NCI-H128 (cell line): ENCODE measurements around the gene HIPK2.
"Not testable (repeated sequence)": the region's sequence is repeated elsewhere in the genome, so short reads cannot be mapped to it uniquely, and the experiment has no call there.

Experiments
- DNase-seq: peaks from one replicate; lab custom pipeline; 2025; ENCODE audit not compliant: unreplicated experiment; lab: John Stamatoyannopoulos, UW

Gene HIPK2

DNA sequence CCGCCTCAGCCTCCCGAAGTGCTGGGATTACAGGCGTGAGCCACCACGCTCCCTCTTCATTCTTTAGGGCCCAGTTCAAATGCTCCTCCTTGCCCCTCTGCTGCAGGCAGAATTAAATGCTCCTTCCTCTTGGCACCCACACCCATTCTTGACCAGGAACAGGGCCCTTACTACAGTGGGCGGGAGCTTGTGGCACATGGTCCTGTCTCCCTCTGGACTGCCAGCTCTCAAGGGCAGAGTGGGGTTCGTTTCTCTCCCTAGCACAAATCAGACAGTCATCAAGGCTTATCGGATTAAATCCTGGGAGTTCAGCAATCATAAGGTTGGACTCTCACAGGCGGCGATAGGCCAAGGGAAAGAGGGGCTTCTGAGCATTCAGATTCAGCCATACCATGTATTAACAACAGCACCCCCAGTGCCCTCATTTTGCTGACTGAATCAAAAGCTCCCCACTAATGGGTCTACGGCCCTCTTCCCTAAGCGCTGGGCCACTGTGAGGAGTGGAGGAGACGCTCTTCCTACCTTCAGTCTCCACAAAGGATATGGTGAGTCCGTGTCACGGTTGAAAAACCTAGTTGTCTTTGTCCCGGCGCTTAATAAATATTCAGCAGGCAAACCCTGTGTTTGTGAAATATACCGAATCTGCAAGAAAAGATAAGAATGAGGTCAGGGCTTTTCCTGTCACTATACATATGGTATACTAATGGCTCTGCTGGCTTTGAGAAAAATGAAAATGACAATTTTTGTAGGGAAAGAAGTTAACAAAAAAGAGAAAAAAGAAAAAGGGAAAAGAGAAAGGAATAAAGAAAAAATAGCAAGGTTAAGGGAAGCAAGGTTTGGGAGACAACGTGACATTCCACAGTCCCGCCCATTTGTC is 146.9 kb downstream of the HIPK2 start:
- DNase-seq, result no peak

DNA sequence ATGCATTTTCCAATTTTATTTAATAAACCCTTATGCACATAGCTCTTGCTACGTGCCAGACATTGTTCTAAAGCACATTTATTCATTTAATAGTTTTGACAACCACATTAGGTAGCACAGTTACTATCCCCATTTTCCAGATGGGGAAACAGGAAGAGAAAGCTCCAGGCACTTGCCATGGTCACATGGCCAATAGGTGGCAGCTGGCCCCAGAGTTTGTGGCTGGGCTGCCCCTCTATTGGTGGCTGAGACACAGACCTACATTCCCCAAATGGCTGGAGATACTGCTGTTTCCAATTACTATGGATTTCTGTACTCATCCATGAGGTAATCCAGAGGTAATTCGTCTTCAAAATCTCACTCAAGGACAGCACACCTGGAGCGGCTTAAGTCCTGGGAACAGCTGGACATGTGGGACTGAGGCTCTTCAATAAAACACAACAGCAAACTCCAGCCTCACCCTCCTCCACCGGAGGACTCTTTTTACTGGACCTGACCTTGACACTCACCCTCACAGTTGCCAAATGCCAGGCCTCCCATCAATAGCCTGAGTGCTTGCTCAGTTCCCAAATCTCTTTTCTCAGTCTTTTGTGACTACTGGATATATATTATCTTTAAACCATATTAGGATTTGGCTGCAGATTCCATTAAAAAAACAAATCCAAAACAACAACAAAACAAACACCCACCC is 148.3 kb downstream of the HIPK2 start:
- no peak for DNase-seq

DNA sequence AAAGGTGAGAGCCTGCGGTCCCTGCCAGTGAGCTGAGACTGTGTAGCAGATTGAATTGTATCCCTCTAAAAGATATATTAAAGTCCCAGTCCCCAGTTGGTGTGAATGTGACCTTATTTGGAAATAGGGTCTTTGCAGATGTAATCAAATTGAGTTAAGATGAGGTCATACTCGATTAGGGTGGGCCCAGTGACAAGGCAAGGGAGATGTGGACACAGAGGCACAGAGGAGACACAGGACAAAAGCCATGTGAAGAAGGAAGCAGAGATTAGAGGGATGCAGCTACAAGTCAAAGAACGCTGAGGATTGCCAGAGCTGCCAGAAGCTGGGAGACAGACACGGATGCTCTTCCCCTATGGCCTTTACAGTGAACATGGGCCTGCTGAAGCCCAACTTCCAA is 150.0 kb downstream of the HIPK2 start:
- no peak for DNase-seq

DNA sequence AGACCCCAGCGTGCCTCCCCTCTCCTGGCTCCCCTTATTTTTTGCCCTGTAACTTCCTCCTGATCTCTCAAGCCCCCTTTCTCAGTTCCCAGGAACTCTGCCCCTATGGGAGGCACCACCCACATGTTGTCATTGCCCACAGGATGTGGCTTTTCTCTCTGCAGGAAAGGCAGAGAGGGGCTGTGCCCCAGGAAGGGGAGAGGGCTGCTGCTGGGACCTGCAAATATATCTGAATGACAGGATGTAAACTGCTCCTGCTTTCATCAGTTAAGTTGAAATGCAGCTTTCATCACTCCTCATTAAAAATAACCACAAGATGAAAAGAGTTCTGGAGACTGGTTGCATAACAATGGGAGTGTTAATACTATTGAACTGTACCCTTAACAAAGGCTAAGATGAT is 151.0 kb downstream of the HIPK2 start:
- DNase-seq, result no peak

DNA sequence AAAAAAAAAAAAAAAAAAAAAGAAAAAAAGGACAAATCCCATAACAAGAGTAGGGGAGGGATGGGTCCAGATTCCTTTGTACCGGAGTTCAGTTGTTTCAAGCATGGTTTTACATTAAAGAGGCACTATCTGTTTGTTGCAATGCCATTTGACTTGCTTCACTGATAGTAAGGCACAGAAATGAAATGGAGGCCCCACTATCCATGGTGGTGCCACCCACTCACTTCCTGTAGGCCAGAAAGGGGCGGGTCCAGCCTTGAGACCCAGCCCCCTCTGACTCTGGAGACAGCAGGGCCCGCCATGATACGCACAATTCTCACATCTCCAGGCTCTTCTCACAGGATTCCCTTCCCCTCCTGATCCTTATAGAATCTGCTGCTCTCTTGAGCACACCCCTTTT is 154.3 kb downstream of the HIPK2 start:
- no peak for DNase-seq

DNA sequence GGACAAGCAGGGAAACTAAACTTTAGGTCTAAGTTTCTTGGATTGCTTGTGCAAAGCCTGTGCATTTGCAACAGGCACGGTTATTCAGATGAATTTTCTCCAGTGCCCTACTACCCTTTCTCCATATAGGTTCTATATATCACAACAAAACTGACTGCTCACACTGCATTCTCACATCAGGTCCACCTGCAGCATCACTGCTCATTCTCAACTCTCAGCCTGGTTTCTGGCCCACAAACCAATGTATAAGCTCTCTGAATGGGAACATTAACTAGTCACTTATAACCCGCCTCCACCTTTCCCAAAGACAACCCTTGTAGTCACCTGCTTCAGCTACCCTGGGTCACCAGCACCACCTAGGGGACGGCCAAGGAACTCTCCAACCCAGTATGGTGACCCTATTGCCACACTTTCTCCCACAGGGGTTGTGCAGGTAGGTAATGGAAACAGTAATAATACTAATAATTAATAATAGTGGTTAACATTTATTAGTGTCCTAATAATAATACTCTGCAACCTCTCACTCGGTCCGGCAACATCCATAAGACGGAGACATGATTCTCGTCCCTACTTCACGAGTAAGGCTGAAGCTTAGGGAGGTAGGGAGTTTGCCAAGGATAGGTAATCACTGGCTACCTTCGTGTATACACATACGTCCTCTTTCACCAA is 157.0 kb downstream of the HIPK2 start:
- DNase-seq, result no peak

DNA sequence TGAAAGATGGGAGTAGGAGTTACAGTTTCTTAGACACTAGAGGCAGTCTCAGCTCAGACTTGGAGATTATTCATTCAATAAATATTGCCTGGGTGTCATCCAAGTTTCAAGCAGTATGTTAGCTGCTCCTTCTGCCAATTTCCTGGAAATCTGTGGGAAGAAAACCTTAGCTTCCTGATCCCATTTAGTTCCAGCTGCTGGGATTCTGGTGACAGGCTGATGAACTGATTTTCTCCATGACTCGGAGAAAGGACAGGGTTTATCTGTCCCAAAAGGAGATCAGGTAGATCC is 158.5 kb downstream of the HIPK2 start:
- no peak for DNase-seq

DNA sequence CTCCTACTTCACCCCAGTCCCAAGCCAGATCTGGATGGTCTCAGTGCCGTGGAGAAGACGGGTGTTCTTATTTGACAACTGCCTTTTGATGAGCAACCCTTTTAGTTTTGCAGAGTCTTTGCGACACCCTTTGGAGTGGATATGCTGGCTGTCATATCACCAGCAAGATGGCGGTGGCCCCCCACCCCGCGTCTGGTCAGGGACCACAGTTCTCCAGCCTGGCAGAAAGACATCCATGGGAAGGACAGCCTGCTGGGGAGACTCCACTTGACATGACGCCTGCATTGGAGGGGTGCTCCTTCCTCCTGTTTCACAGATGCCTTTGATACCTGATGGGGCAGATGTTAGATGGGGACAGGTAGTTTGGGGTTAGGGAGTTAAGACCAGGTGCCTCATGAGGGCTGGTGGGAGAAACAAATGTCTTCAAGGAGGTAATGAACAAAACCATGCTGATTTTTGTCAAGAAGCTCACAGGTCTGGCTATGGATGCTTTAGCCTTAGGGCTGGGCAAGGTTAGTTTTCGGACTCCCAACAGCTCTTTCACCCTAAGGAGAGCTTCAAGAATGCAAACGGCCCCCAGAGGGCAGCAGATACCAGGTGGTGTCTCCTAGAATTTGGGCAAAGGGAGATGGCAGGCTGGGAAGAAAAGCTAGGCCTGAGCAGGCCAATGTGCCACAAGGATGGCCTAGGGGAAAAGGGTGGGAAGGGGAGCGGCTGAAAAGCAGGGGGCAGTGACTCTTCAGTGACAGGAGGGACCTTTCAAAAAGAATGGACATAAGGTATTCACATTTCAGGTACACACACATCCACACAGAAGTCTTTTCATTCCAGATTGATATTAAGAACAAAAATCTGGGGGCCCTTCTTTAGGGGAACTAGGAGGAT is 159.1 kb downstream of the HIPK2 start:
- no peak for DNase-seq

DNA sequence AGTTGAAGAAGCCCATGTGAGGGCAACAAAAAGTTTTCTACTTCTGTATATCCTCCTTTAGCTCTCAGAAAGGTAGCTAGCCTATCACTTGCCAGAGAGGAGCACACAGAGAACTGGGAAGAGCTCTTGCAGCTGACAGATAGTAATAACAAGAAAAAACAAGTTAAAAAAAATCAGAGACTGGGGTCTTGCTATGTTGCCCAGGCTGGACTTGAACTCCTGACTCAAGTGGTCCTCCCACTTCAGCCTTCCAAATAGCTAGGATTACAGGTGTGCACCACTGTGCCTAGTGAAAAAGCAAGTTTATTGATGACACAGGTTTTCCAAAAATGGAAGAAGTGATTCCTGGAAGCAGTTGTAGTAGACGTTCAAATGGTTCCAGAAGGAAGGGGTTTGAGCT is 160.7 kb downstream of the HIPK2 start:
- no peak for DNase-seq

DNA sequence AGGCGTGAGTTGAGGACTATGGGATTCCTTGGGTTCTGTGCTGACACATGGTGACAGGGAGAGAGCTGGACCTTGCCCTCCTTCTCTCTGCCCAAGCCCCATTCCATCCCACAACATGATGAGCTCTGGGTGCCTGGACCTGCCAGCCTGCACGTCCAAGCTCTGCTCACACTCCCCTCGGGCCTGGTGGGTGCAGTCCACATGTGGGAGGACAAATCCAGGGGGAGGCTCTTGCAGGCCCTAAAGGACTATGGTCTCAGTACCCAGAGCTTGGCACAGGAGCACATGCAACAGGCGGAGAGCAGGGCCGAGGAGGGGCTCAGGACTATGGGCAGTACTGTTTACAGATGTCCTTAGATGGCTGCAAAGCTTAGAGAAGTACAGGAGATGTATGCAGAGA is 162.9 kb downstream of the HIPK2 start:
- DNase-seq, result no peak

DNA sequence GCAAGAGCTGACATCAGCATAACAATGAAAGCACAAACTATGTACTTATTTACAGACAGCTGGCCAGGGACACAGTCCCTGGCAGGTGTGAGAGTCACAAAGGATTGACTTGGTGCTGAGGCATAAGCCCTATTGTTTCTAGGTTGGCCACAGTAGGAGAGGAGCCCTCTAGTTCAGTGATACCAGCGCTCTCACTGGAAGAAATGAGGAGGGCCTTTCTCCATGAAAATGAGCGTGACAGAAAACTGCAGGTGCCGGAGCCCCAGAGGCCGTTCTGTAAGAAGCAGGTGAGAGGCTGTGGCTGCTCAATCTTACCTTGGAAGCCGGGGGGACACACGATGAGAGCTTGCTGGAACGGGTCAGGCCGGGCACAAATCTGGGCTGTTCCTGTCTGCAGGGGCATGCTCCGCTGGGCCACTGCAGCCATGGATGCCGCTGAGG is 163.8 kb downstream of the HIPK2 start:
- peak; percentile 61 for DNase-seq

DNA sequence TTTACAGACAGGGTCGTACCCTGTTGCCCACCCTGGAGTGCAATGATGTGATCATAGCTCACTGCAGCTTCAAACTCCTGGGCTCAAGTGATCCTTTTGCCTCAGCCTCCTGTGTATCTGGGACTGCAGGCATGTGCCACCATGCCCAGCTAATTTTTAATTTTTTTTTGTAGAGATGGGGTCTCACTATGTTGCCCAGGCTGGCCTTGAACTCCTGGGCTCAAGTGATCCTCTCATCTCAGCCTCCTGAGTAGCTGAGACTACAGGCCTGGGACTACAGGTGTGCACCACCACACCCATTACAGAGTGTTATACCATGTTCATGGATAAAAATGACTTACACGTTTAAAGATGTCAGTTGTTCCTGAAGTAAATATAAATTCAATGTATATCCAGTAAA is 166.2 kb downstream of the HIPK2 start:
- DNase-seq, result not testable (repeated sequence)

DNA sequence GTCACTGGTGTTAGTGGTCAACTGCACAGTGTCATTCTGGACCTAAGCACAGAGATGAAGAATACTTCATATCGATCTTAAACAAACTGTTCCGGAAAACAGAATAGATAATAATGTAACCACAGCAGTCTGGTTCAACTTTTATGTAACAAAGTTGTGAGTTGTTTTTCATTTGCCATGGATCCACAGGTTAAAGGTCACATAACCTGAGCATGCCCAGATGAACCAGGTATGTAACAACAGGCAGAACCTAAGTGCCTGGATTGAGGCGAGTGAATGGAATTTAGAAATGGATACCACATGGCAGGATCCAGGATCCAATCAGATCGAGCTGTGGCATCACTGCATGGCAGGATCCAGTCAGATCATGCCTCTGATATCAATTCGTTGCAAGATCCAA is 167.2 kb downstream of the HIPK2 start:
- DNase-seq, result no peak

DNA sequence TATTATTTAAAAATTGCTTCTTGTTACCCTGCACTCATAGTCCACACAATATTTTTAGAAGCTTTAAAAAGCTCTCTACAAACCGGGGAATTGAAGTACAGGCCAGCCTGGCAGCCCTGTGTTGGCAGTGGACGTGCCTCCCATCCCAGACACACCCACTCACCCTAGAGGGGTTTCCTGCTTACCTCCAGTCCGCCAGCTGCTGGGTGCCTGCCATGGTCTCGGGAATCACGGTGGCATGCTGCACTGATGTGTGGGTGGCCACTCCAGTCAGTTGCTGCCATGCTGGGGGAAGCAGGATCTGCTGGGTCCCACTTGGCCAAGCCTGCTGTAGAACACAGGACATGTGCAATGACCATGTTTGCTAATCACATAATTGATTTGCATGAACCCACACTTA is 173.9 kb downstream of the HIPK2 start:
- DNase-seq, result no peak

DNA sequence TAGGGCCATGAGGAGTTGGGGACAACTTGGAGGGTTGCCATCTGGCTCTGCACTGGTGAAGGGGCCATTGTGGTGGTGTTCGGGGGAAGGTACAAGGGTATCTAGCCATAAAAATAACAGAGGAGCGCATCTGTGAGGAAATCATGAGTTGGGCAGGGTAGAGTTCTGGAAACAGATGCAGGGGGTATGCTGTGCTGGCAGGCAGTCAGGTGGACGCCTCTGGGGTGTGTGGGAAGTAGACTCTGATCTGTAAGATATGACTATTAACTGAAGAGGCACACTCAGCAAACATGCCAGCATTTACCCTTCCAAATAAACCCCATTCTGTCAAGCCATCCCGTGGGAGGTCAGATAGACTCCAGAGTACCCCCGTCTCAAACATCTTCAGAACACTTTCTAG is 174.5 kb downstream of the HIPK2 start:
- no peak for DNase-seq

DNA sequence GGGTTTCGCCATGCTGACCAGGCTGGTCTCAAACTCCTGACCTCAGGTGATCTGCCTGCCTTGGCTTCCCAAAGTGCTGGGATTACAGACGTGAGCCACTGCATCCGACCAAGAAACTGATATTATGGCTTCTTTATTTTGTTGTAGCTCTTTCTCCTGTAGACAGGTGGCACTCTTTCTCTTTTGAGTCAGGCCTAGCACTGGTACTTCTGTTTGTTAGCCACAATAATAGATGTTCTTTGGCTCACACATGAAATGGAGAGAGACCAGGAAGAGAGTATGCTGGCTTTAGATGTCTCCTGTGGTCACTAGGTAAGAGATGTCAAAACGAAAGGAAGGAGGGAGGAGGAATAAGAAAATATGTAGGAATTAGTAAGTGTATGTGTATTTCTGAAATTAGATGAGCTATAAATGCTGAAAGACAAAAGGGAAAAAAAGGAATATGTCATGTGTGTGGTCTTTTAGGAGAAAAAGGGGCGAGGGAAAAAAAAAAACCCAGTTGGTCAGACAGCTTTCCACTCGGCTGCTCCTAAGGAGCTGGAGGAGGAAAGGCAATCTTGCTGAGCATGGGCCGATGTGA is 175.6 kb downstream of the HIPK2 start:
- no peak for DNase-seq

DNA sequence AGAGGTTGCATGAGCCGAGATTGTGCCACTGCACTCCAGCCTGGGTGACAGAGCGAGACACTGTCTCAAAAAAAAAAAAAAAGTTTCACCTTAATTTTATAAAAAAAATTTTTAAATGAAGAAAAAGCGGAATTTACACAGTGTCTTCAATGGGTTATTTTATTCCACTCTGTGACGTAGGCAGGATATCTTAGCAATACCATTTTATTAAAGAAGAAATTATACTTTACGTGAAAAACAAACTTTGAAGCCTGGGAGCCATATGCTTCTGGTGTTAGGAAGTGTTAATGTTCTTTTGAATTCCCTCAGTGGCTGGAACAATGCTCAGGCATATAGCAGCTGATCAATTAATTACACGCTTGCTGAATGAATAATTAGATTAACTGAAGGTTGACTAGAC is 176.6 kb downstream of the HIPK2 start:
- DNase-seq, result no peak

DNA sequence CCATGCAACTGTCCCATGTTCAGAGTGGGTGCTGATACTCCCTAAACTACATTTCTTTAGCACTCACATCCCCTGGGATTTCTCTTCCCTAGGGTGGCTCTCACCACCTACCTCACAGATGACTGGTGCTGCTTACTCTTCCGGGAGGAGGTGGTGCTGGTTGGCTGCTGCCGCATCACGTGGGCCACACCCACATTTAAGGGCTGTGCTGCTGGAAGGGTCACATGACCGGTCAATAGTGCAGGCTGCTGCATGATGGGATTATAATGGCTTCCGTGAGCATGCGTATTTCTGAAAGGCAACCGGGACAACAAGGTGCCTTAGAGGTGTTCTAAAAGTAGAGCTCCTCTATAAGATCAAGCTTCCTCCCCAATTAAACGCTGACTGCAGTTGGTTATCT is 177.5 kb downstream of the HIPK2 start:
- DNase-seq, result no peak

DNA sequence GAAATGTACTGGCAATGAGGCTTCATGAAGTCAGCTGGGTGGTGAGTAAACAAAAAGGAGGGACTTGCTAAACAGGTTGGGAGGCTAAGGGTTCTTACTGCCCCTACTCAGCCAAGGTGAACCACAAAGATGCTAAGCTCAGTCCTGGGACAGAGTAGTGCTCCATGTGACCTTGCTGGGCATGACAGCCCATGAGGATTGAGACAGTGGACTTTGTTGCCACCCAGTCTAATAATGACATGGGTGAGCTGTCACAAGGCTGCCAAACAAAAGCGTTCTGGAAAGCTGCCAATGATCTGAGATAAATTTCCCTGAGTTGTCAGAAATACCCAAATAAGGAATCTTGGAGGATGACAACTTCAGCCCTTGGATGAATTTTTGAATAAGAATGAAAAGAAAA is 179.2 kb downstream of the HIPK2 start:
- no peak for DNase-seq

DNA sequence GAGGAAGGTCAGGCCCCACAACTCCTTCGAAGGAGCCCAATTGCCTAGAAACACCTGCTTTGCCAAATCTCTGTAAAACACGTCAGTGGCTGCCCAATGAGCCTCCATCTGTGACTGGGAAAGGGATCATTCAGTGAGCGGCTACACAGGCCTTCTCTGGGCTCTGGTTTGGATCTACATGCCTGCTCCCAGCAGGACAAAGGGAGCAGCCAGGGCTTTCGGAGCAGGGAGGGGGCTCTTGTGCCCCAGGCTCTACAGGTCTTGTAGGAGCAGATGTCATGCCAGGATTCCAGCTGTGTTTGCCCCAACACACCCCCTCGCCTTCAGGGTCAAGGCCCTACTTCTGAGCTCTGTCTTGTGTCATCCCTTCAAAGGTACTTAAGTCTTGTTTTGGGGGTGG is 180.8 kb downstream of the HIPK2 start:
- DNase-seq, result no peak

DNA sequence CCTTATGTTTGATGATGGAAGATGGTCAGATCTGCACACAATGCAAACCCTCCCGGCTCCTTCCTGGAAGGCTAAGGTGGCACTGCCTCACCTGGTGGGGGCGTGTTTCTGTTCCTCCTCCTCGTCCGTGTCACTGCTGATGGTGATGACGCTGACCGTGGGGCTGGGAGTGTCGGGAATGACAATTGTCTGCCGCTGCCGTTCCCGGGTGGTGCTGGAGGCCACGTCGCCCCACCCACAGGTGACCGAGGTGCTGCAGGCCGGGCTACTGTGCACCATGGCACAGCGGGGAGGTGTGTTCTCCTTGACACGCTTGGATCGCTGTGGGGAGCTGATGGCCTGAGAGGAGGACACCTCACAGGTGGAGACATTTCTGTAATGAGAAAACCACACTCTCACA is 181.2 kb downstream of the HIPK2 start:
- DNase-seq, result no peak
